Measurements from ENCODE around the gene ACKR2.

DNA sequence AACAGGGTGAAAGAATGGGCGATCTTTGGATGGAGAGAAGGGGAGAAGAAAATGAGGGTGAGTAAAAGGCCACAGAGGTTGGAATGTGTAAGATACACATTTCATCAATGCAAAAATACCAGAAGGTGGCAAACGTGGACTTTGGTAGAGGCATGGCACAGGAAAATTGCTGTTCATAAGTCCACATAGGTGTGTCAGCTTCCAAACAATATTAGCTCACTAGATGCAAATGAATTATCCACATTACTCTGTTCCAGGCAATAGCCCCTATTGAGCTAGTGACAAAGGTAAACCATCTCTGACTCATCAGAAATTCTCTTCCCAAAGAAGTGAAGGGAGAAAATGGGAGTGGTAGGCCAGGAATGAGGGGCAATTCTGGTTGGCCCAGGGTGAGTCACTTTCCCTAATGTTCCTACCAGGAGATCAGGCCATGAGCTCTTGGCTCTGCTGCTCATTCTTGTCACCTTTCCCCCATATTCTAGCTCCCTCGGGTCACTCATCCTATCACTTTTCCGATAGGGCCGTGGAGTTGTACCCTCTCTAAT, 19.9 kb downstream of the ACKR2 start:
- TF ChIP-seq POLR2A (IDR thresholded peaks at IDR 0.05; ENCODE audit: insufficient read depth in 1 of 2, low read depth in 2 of 2, low read length in 2 of 2) (no peak; a peak in 1 of 4 replicates), CBFB (CRISPR knock-in tag; IDR thresholded peaks at IDR 0.05) (no peak)
